ENCODE data around the gene DDX24. TPM values are rescaled to one million over a fixed set of nuclear protein-coding genes. Genes with fewer than 3 reads are reported as not detected.
A peak's percentile ranks its signal among the peaks of the same experiment; 100 is the strongest.

The DDX24 gene
- total RNA-seq: 114 and 161 TPM in 2 replicates

- DNase-seq (ENCODE audit: low read depth): peak; percentile 84
Measured at GRCh38 chr14:94080621-94081385, at the start of gene DDX24, which contains the start of gene IFI27L1. Gene DDX24 (minus strand): TSS chr14:94081202. CDS start chr14:94079742, 1,460 bp downstream. Gene IFI27L1 (plus strand): TSS chr14:94081310. CDS start chr14:94096938, 15,628 bp downstream.

GRCh38 chr14:94129758-94130414, 48.9 kb upstream of the DDX24 start:
- DNase-seq (ENCODE audit: low read depth): peak; percentile 38

GRCh38 chr14:94129111-94129757, 48.2 kb upstream of the DDX24 start, which contains the start of gene IFI27L2:
Gene IFI27L2 (minus strand): TSS chr14:94129604. CDS start chr14:94129564, 40 bp downstream.
- peak; percentile 48 for DNase-seq (ENCODE audit: low read depth)

GRCh38 chr14:94128216-94128839, 47.3 kb upstream of the DDX24 start:
- DNase-seq (ENCODE audit: low read depth): no peak

GRCh38 chr14:94127330-94127729, 46.3 kb upstream of the DDX24 start:
- no peak for DNase-seq (ENCODE audit: low read depth)

GRCh38 chr14:94126800-94127199, 45.8 kb upstream of the DDX24 start:
- no peak for DNase-seq (ENCODE audit: low read depth)

GRCh38 chr14:94126419-94126677, 45.3 kb upstream of the DDX24 start:
- DNase-seq (ENCODE audit: low read depth): no peak

GRCh38 chr14:94125659-94126418, 44.8 kb upstream of the DDX24 start:
- no peak for DNase-seq (ENCODE audit: low read depth)

GRCh38 chr14:94124582-94125377, 43.8 kb upstream of the DDX24 start:
- DNase-seq (ENCODE audit: low read depth): no peak

GRCh38 chr14:94123868-94124267, 42.9 kb upstream of the DDX24 start:
- peak; percentile 87 for DNase-seq (ENCODE audit: low read depth)

GRCh38 chr14:94123296-94123695, 42.3 kb upstream of the DDX24 start:
- DNase-seq (ENCODE audit: low read depth): no peak

GRCh38 chr14:94122438-94122837, 41.4 kb upstream of the DDX24 start:
- no peak for DNase-seq (ENCODE audit: low read depth)

GRCh38 chr14:94121485-94121884, 40.5 kb upstream of the DDX24 start:
- no peak for DNase-seq (ENCODE audit: low read depth)

GRCh38 chr14:94120667-94121340, 39.8 kb upstream of the DDX24 start:
- DNase-seq (ENCODE audit: low read depth): peak; percentile 43

GRCh38 chr14:94119071-94119470, 38.1 kb upstream of the DDX24 start:
- DNase-seq (ENCODE audit: low read depth): no peak

- no peak for DNase-seq (ENCODE audit: low read depth)
Measured at GRCh38 chr14:94117856-94118255, 36.9 kb upstream of the DDX24 start.

- no peak for DNase-seq (ENCODE audit: low read depth)
Measured at GRCh38 chr14:94116701-94117100, 35.7 kb upstream of the DDX24 start.

- DNase-seq (ENCODE audit: low read depth): no peak
Measured at GRCh38 chr14:94115631-94116030, 34.6 kb upstream of the DDX24 start.

GRCh38 chr14:94115058-94115591, 34.1 kb upstream of the DDX24 start:
- no peak for DNase-seq (ENCODE audit: low read depth)

- no peak for DNase-seq (ENCODE audit: low read depth)
Measured at GRCh38 chr14:94114589-94115057, 33.6 kb upstream of the DDX24 start.
